Stimulated activated naive B cell treated with anti-CD40 and anti-IgM and Interleukin-4, amounts not matched to agents 10 μg/mL and 1 μg/mL and 100 μg/mL, for 72 hours (primary cell): ENCODE results near the gene SPACA6.

Experiments
- ATAC-seq, 2 donors: fragments of 150-1000 bp; cut with Tn5 transposase; replicated peaks; 2 replicates each; pipeline ENCODE4 v1.10.0; 2021; ENCODE audit warnings: moderate library complexity in 1 of 2
- DNase-seq: peaks from one replicate; pipeline ENCODE4 v3.0.0; 2021
- H3K27ac Mint-ChIP-seq: one replicate; pipeline ENCODE4 v1.8.0; 2022; ENCODE audit warnings: mild to moderate bottlenecking, mixed read lengths
- H3K27me3 Mint-ChIP-seq, 2 donors: one replicate each; pipeline ENCODE4 v1.8.0; 2022; ENCODE audit warnings: mixed read lengths in 2 of 2
- H3K36me3 Mint-ChIP-seq, 2 donors: one replicate each; pipeline ENCODE4 v1.8.0; 2022; ENCODE audit warnings: mixed read lengths in 2 of 2, mild to moderate bottlenecking in 1 of 2
- H3K4me1 Mint-ChIP-seq, 2 donors: one replicate each; pipeline ENCODE4 v1.8.0; 2022; ENCODE audit warnings: mixed read lengths in 2 of 2, mild to moderate bottlenecking in 1 of 2
- H3K4me3 Mint-ChIP-seq, 2 donors: one replicate each; pipeline ENCODE4 v1.8.0; 2022; ENCODE audit warnings: mild to moderate bottlenecking in 2 of 2, mixed read lengths in 2 of 2, moderate library complexity in 1 of 2
- H3K9me3 Mint-ChIP-seq, 2 donors: one replicate each; pipeline ENCODE4 v1.8.0; 2022; ENCODE audit warnings: mixed read lengths in 2 of 2, mild to moderate bottlenecking in 1 of 2

Gene SPACA6

GRCh38 chr19:51694318-51695085 is 1.4 kb downstream of the SPACA6 start:
- no peak for ATAC-seq
- Mint-ChIP-seq H3K9me3 (no peaks in the 10 kb centered on the region), H3K27me3 (peaks cover 53 to 63% of the 10 kb centered on the region in 2 donors)

GRCh38 chr19:51695088-51695487 is 2.0 kb downstream of the SPACA6 start:
- ATAC-seq (no peak), DNase-seq (no peak)
- Mint-ChIP-seq H3K27ac (no peak overlapping the region), H3K36me3 (no peaks in the 10 kb centered on the region), H3K4me1 (peaks cover 4 to 7% of the 10 kb centered on the region in 2 donors), H3K4me3 (no peak overlapping the region), H3K27me3 (peaks cover 47 to 59% of the 10 kb centered on the region in 2 donors), H3K9me3 (no peaks in the 10 kb centered on the region)

More at GRCh38 chr19:51694318-51695085, 1.4 kb downstream of the SPACA6 start:
- H3K4me1 Mint-ChIP-seq: peaks cover 9 to 12% of the 10 kb centered on the region in 2 donors
- H3K36me3 Mint-ChIP-seq: no peaks in the 10 kb centered on the region
- H3K4me3 Mint-ChIP-seq: no peak overlapping the region
- DNase-seq: no peak
- H3K27ac Mint-ChIP-seq: no peak overlapping the region

GRCh38 chr19:51695702-51696315 is 2.7 kb downstream of the SPACA6 start:
- H3K27ac Mint-ChIP-seq: no peak overlapping the region
- DNase-seq: no peak

GRCh38 chr19:51696606-51697005 is 3.5 kb downstream of the SPACA6 start:
- Mint-ChIP-seq H3K36me3 (no peaks in the 10 kb centered on the region), H3K27me3 (peaks cover 50 to 59% of the 10 kb centered on the region in 2 donors), H3K4me3 (no peak overlapping the region), H3K9me3 (no peaks in the 10 kb centered on the region), H3K4me1 (no peaks in the 10 kb centered on the region), H3K27ac (no peak overlapping the region)
- DNase-seq (no peak), ATAC-seq (no peak)

More at GRCh38 chr19:51695702-51696315, 2.7 kb downstream of the SPACA6 start:
- no peaks in the 10 kb centered on the region for H3K36me3 Mint-ChIP-seq
- no peak for ATAC-seq
- H3K9me3 Mint-ChIP-seq: no peaks in the 10 kb centered on the region
- H3K4me1 Mint-ChIP-seq: peaks cover 0 to 4% of the 10 kb centered on the region in 2 donors
- no peak overlapping the region for H3K4me3 Mint-ChIP-seq
- peaks cover 49 to 61% of the 10 kb centered on the region in 2 donors for H3K27me3 Mint-ChIP-seq

GRCh38 chr19:51697169-51697776 is 4.1 kb downstream of the SPACA6 start:
- H3K36me3 Mint-ChIP-seq: no peaks in the 10 kb centered on the region
- no peak overlapping the region for H3K4me3 Mint-ChIP-seq
- H3K27me3 Mint-ChIP-seq: peaks cover 50 to 58% of the 10 kb centered on the region in 2 donors
- H3K9me3 Mint-ChIP-seq: no peaks in the 10 kb centered on the region
- peaks cover 0 to 3% of the 10 kb centered on the region in 2 donors for H3K4me1 Mint-ChIP-seq
- ATAC-seq (no peak), DNase-seq (no peak)
- no peak overlapping the region for H3K27ac Mint-ChIP-seq

GRCh38 chr19:51698296-51698695 is 5.2 kb downstream of the SPACA6 start:
- peaks cover 53 to 61% of the 10 kb centered on the region in 2 donors for H3K27me3 Mint-ChIP-seq

GRCh38 chr19:51699170-51699569 is 6.0 kb downstream of the SPACA6 start:
- Mint-ChIP-seq H3K36me3 (no peaks in the 10 kb centered on the region), H3K27me3 (peaks cover 45 to 53% of the 10 kb centered on the region in 2 donors), H3K27ac (no peak overlapping the region), H3K9me3 (no peaks in the 10 kb centered on the region), H3K4me3 (no peak overlapping the region), H3K4me1 (peaks cover 11 to 20% of the 10 kb centered on the region in 2 donors)
- no peak for DNase-seq
- ATAC-seq: no peak

More at GRCh38 chr19:51698296-51698695, 5.2 kb downstream of the SPACA6 start:
- DNase-seq (no peak), ATAC-seq (no peak)
- Mint-ChIP-seq H3K27ac (no peak overlapping the region), H3K9me3 (no peaks in the 10 kb centered on the region), H3K36me3 (no peaks in the 10 kb centered on the region), H3K4me3 (no peak overlapping the region), H3K4me1 (peaks cover 10 to 13% of the 10 kb centered on the region in 2 donors)

GRCh38 chr19:51701468-51702100 is 8.5 kb downstream of the SPACA6 start:
- H3K9me3 Mint-ChIP-seq: no peaks in the 10 kb centered on the region
- no peak overlapping the region for H3K27ac Mint-ChIP-seq
- H3K27me3 Mint-ChIP-seq: peaks cover 35 to 39% of the 10 kb centered on the region in 2 donors
- peaks cover 23 to 41% of the 10 kb centered on the region in 2 donors for H3K4me1 Mint-ChIP-seq
- H3K36me3 Mint-ChIP-seq: peaks cover 13% of the 10 kb centered on the region in 2 donors
- ATAC-seq: no peak
- no peak for DNase-seq
- H3K4me3 Mint-ChIP-seq: no peak overlapping the region

GRCh38 chr19:51702103-51702824 is 9.1 kb downstream of the SPACA6 start:
- Mint-ChIP-seq H3K36me3 (peaks cover 14 to 19% of the 10 kb centered on the region in 2 donors), H3K4me1 (peaks cover 23 to 42% of the 10 kb centered on the region in 2 donors), H3K27ac (peak overlapping the region; percentile 73), H3K27me3 (peaks cover 33 to 37% of the 10 kb centered on the region in 2 donors), H3K4me3 (peak overlapping the region; percentile 88 to 92), H3K9me3 (no peaks in the 10 kb centered on the region)
- DNase-seq (no peak), ATAC-seq (no peak)

GRCh38 chr19:51702825-51703574 is 9.9 kb downstream of the SPACA6 start:
- Mint-ChIP-seq H3K27ac (peak overlapping the region; percentile 94), H3K4me3 (peak overlapping the region; percentile 88 to 92), H3K9me3 (no peaks in the 10 kb centered on the region), H3K4me1 (peaks cover 23 to 42% of the 10 kb centered on the region in 2 donors), H3K27me3 (peaks cover 31 to 35% of the 10 kb centered on the region in 2 donors), H3K36me3 (peaks cover 16 to 23% of the 10 kb centered on the region in 2 donors)
- no peak for DNase-seq
- ATAC-seq: no peak

GRCh38 chr19:51703575-51704515 is 10.7 kb downstream of the SPACA6 start:
- ATAC-seq (peak; percentile 93 to 96), DNase-seq (peak; percentile 92)
- Mint-ChIP-seq H3K36me3 (peaks cover 16 to 27% of the 10 kb centered on the region in 2 donors), H3K27me3 (peaks cover 29 to 31% of the 10 kb centered on the region in 2 donors), H3K4me1 (peaks cover 23 to 42% of the 10 kb centered on the region in 2 donors), H3K9me3 (no peaks in the 10 kb centered on the region), H3K27ac (peak overlapping the region; percentile 94), H3K4me3 (peak overlapping the region; percentile 88 to 92)

GRCh38 chr19:51704626-51705025 is 11.5 kb downstream of the SPACA6 start:
- no peaks in the 10 kb centered on the region for H3K9me3 Mint-ChIP-seq
- H3K4me1 Mint-ChIP-seq: peaks cover 23 to 42% of the 10 kb centered on the region in 2 donors
- peaks cover 16 to 27% of the 10 kb centered on the region in 2 donors for H3K36me3 Mint-ChIP-seq

More at GRCh38 chr19:51704626-51705025, 11.5 kb downstream of the SPACA6 start:
- Mint-ChIP-seq H3K4me3 (peak overlapping the region; percentile 88 to 92), H3K27me3 (peaks cover 26 to 31% of the 10 kb centered on the region in 2 donors), H3K27ac (peak overlapping the region; percentile 94)
- ATAC-seq (no peak), DNase-seq (no peak)
